Measurements from ENCODE around the gene OCA2.
"Not testable (repeated sequence)": the region's sequence is repeated elsewhere in the genome, so short reads cannot be mapped to it uniquely, and the experiment has no call there.

OCA2 gene

DNA sequence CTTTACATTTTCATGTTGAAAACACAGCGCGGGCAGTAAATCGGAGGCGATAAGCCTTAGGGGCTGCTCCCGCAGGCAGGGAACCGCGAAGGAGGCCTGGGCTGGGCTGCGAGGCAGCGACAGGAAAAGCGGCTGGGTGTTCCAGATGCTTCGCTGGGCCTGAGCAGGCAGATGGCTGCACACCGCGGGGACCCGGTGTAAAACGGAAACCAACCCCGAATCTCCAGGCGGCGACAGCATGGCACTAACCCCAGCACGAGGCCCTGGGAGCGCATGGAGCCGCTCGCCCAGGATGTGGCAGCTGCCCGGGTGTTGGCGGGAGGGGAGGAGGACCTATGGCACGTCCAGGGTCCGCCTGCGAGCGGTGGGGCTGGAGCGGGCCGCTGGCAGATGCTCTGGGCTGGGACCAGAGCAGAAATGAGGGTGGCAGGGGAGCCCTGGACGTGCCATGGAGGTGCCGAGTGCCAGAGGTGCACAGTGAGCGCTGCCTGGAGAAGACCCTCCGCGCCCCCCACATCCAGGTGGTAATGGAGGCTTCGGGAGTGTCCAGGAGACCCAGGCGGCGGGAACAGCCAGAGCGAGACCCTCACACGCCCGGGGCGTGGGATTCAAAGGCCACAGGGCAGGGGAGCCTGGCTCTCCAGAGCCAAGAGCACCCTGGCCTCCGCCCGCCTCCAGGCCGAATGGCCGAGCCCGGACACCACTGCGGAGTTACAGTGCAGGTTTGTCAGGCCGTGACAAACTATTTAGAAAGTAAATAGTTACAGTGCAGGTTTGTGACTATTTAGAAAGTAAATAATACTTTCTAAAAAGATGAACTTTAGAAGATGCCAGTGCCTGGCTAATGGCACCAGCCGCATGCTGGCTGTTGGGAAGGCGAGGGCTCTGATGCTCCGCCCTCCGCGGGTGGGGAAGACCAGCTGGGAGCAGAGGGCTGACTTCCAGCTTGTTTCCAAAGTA is 293.6 kb downstream of the OCA2 start:
- DNase-seq, result no peak

DNA sequence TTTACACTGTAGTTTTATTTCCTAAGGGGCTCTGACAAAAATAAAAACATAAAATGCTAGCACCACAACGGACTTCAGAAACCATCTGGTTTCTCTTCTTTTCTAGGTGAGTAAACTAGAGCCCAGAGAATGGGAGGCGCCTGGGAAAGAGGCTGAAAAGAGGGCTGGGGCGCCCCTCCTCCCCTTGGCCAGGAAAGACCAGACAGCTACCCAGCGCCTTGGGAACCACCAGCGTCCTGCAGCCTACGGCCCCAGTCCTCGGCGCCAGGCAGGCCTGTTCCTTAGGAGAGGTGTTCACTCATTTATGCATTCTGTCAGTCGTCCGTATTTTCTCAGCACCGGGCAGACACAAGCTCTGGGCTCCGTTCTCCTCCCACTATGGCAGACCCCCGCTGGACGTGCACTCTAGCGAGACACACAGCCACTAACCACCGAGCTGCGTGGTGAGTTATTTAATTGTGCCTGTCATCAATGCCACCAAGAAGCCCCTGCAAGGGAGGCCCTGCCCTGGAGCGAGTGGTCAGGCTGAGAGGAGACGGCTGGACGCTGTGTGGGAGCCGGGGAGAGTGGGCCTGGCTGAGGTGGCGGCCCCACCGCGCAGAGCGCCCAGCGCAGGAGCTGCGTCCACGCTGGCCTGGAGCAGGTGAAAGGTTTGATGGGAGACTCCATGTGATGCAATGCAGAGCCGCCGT is 294.4 kb downstream of the OCA2 start:
- DNase-seq, result no peak

DNA sequence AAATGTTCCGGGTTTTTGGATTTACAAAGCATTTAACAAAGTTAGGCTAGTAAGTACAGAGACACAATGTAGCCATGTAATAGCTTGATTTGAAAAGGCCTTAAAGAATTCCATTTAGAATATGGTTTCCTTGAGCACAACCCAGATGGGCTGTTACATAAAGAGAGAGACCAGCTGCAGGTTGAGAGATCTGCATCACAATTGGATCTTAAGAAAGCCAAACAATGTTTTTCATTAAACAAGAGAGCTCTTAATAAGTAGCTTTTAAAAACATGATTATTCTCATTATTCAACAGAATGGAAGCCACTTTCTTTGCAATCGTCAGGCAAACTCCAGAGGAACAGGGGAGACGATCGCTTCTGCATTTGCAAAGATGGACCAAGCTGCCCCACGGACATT is 300.3 kb downstream of the OCA2 start:
- DNase-seq, result no peak

DNA sequence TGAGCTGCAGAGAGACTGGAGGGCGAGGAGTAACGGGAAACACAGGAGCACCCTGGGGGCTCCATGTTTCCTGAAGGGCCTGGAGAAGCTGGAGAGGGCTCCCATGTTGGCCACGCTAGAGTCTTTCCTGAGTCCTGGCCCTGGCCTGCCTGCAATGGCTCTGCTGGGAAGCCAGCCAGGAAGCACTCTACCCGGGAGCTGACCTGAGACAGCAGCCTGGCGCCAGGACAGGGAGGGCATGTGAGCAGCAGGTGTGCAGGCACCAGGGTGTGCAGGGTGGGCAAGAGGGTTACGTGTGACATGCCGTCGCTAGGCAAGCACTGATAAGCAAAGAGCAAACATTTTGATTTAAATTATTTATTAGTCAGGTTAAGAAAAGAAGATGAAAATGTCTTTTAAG is 301.4 kb downstream of the OCA2 start:
- no peak for DNase-seq

DNA sequence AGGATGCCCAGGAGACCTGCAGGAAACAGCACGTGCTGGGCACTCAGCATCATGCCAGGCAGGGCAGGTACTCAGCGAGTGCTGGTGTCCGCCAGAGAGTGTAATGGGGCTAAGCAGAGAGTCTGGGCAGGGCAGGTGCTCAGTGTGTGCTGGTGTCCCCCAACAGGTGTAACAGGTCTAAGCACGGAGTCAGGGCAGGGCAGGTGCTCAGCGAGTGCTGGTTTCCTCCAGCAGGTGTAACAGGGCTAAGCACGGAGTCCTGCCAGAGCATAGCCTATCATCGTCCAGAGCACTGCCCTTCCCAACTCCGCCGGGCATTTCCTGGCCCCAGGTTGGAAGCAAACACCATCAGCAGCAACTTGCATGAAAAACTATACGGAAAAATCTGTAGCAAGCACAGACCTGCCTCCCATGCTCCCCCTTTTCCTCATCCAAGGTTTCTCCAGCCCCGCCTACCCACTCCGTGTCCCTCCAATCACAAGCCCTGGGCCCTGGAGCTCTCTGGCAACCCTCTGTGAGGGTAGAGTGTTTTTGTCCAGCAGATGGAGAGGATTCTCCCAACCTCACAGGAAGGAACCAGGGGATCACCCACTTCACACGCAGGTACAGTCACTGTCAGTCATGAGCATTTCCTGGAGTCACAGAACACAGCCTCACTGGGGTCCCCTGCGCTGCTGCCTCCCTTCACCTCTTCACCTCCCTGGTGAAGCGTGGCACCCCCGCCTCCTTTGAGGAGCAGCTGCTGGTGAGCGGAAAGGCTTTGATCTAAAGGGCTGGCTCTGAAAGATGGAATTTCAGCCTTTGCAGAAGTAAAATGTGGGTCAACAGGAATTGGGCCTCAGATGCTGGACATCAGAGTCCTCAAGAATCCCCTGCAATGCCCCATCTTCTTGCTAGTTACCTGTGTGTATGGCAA is 302.5 kb downstream of the OCA2 start:
- DNase-seq, result no peak

DNA sequence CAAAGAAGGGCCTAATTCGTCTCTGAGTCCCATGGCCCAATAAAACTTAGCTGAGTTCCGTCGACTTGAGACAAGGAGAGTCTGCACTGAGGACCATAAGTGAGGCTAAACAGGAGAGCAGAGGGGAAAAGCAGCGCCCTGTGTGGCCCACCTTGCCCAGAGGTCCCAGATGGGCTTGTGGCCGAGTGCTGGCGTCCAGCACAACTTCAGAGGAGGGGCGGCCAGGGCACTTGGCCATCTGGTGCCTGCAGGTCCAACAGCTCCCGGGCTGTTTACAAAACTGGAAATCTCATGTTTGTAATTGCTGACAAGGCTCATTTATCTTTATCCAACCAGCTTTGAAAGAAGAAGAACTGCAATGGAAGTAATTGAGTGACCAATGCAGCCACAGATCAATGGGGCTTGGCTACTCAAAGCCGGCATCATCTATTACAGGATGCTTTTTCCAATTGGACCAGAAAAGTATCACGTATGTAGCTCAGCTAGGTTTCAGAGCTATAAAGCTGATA is 306.3 kb downstream of the OCA2 start:
- no peak for DNase-seq

DNA sequence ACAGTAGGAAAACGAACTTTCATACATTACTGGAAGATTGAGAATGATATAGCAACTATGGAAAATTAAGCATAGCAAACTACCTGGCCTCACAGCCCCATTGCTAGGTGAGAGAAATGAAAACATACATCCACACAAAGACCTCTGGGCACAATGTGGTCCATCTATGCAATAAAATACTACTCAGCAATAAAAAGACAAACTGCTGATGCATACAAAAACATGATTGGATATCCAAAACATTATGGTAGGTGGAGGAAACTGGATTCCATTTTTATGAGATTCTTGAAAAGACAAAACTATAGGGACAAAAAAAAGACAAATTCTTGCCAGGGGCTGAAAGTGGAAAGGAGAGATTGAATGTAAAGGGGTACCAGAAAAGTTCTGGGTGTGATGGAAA is 308.8 kb downstream of the OCA2 start:
- DNase-seq, result no peak

DNA sequence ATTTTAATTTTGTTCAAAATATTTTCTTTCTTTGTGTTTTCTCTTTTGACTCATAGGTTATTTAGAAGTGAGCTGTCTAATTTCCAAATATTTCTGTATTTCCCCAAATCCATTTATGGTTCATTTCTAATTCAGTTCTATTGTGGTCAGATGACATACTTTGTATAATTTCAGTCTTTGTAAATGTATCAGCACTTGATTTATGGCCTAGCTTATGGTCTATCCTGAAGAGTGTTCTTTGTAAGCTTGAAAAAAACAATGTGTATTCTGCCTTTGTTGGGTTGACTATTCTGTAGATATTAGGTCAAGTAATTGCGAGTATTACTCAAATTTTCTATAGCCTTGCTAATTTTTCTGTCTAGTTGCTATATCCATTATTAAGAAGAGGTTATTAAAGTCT is 311.2 kb downstream of the OCA2 start:
- no peak for DNase-seq

DNA sequence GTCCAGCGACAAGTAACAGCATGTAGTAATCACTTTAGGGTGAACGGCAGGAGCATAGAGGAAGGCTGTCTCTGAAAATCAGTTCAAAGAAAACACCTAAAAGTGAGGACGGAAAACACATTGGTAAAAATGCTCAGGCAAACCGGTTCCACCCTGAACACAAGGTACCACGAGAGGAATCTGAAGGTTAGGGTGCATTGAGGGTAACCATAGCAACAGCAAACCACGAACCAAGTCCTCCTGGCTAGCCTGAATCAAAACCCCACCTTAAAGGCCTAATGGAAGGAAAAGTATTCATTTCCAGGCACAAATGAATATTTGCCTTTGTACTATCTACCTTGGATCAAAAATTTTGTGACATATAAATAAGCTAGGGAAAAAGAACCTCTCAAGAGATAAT is 315.0 kb downstream of the OCA2 start:
- no peak for DNase-seq

DNA sequence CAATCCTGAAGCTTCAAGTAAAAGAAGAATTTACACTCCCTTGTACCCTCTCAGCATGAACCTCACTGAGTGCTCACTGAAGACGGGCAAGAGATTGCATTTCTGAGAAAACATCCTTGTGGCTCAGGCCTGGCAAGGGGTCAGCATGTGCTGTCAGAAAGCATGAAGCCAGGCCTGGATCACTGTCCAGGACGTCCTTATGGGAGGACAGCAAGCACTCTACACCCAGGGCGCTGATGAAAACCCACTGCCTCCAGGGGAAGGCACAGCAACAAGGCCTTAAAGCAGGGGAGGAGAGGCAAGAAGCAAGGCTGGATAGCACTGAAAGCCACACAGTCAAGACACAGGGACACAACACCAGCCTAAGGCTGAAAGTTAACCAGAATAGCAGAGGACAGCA is 315.4 kb downstream of the OCA2 start:
- DNase-seq, result no peak

DNA sequence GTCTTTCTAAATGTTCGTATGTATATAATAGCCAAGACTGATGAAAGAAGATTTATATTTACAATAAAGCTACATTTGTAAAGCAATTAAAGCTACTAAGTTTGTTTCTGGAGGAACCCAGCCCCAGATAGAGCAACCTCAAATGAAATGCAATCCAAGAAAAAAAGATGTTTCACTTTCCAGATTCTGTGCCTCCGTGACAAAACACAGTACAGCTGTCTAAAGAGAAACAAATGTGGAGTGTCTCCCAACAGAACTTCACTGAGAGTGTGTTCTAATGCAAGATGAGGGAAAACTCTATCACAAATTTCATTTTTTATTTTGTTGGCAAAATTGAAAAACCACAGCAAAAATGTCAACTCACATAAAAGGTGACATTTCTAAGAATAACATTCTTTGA is 317.0 kb downstream of the OCA2 start:
- DNase-seq, result no peak

DNA sequence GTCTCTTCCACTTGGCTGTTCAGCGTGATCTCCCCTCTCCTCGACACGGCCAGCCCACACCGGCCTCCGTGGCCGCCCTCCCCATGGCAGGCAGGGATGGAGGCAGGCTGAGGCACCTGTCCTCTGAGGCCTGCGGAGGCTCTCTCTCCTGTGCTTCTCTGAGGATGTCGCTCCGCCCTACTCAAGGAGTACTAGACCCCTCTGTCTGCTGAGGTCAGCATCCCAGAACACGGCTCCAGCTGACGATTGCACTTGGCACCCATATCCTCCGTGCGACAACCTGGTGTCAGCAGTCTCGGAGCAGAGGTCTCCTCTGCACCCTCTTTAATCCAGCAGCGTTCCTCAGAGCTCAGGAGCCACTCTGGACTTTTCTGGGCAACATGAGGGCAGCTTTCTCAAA is 322.6 kb downstream of the OCA2 start:
- DNase-seq, result peak; percentile 42

DNA sequence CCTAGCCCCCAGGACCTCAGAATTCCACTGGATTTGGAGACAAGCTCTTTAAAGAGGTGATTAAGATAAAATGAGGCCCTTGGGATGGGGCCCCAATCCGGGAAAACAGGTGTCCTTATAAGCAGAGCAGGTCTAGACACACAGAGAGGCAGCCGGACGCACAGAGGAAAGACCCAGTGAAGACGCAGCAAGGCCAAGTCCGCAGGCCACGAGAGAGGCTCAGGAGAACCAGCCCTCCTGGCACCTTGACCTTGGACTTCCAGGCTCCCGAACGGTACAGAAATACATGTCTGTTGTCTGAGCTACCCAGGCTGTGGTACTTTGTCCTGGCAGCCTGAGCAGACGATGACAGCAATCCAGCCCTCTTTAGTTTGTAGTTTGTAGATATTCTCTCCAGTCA is 324.5 kb downstream of the OCA2 start:
- no peak for DNase-seq

DNA sequence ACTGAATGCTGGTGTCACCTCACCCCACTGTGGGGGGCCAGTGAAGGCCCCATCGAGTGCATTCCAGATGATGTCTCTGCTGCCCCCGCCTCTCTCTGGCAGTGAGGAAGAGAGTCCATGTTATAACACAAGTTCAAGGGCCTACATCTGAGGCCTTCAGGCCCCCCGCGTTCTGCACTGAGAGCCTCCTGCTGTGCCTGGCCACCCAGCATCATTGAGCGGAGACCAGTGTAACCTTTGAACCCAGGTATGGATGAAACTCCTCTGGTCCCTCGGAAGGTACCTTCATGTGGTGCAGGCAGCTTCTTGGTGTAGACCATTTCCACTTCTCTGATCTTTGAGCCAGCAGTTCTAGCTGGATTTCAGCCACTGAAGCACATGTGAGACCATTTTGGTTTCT is 324.9 kb downstream of the OCA2 start:
- DNase-seq, result no peak

DNA sequence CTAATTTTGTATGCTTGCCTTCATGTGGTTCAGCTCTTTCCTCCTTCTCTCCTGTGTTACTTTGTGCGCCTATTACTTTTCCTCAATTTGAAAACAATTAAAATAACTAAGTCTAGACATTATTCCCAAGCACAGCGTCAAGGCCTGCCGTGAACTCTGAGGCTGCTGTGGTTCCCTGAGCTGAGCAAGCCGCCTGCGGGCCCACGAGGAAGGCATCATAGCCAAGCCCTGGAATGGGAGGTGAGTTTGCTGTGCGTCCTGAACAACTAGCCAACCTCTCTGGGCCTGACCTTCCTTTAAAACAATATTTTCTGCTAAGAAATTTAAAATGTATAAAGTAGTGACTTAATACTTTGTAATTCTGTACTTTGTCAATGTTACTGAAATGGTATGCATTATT is 327.2 kb downstream of the OCA2 start:
- DNase-seq, result peak; percentile 21

DNA sequence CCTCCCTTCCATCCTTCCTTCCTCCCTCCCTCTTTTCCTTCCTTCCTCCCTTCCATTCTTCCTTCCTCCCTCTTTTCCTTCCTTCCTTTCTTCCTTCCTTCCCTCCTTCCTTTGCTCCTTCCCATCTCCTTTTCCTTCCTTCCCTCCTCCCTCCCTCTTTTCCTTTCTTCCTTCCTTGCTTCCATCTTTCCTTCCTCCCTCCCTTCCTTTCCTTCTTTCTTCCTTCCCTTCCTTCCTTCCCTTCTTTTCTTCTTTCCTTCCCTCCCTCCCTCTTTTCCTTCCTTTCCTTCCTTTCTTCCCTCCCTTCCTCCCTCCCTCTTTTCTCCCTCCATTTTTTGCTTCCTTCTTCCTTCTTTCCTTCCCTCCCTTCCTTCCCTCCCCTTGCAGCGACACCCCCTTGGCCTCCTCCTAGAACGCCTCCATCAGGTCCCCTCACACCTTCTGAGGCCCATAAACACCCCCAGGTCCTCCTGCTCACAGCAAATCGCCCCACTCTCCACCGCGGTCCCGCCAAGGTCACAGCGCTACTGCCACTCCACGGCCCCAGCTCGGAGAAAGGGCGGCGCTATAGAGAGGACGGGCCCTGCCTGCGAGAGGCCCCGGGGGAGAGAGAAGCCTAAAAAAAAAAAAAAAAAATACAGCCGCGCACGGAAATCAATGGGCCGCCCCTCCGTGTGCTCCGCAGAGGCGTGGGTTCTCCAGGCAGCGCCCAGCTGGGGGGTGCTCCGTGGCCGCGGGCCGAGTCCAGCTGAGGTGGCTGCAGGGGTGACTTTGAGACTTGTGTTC is 328.2 kb downstream of the OCA2 start:
- DNase-seq, result peak; percentile 21

DNA sequence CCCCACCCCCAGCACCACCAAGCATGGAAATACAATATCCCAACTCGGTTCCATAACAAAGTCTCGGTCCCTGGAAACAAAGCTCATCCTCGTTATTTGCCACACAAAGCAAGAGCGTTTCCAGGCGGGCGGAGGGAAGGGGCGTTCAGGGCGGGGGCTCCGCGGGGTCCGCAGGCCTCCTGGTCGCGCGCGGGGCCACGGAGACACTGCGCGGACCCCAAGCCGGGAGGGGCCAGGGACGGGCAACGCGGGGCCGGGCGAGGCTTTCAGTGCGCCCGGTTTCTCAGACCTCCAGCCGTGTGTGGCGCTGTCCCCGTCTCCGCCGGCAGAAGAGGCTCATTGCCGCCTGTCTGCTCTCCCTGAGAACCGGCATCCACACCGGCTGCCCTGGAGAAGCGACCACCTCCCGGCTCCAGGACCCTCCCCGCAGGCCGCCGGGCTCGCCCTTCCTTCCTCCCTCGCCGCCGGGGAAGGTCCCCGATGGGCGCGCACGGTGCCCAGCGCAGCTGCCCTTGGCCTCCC is 329.0 kb downstream of the OCA2 start:
- DNase-seq, result no peak

DNA sequence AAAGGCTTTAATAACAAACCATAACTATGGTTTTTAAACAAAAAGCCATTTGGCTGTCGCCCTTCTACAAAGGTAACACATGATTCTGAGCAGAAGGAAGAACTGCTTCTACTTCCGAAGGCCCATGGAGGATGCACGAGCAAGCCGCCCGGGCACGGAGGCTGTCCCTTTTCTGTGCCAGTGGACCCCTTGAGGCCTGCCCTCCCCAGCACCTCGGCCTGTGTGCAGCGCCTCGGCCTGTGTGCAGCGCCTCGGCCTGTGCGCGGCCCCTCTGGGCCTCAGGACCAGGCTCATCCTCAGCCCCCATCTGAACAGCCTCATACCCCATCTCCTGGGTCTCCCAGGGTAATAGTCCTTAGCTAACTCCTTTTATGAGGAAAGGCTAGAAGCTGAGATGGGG is 329.5 kb downstream of the OCA2 start:
- no peak for DNase-seq

DNA sequence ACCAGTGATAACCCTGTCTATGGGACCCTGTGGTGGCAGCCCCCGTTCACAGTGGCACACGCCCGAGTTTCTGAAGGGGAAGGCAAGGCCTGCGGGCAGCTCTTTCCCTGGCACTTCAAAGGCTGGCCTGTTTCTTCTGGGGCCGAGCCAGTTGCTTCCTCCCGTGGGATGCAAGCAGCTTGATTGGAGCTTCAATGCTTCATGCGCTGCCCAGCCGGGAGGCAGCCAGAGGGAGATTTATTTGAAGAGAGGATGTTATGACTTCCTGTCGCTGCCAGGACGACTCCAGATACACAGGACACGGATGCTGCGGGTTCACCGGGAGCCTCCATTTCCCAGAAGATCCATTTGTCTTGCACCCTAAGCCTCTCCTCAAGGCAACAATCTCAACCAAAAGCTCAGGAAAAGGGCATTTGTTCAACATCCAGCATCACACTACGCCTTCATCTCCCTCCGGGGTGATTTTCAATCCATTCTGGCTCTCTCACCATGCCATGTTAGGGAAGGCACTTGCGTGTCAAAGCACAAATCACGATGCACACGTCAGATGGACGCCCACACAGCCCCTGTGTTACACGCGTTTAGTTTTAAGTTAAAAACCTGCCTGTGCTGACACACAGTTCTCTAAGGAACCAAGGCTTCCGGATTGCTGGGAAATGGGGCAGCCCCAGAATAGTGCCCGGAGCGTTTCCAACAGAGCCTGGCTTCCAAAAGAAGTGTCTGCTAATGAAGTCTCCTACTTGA is 330.2 kb downstream of the OCA2 start:
- no peak for DNase-seq

DNA sequence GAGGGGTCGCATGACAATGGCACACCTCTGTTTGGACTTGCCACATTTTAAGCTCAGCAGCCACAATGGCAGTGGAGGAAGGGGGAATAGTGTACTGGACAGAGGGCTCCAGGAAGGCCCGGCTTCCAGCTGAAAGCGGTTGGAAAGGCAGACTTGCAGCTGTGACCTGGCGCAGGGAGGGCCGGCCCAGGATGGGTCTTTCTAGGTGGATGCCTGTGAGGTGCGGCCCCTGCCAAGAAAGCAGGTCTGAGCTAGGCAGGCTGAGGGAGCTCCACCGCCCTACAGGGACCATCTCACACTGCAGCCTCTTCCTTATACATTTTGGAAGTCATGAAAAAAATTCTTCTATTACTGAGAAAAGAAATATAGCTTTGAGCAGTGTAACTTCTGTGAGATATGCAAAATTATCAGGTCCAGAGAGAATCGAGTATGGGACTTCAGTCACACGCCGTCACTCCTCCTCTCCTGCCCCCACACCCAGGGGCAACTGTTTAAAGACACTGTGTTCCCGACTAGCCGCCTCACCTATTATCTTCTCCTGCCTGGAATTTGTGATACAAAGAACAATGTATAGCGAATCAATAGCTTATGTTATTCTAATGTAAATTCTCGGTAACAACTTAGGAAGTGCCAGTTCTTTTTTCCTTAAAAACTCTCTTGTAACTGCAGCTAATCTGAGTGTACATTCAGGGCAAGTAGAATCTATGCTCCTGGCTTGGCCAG is 331.0 kb downstream of the OCA2 start:
- DNase-seq, result no peak

DNA sequence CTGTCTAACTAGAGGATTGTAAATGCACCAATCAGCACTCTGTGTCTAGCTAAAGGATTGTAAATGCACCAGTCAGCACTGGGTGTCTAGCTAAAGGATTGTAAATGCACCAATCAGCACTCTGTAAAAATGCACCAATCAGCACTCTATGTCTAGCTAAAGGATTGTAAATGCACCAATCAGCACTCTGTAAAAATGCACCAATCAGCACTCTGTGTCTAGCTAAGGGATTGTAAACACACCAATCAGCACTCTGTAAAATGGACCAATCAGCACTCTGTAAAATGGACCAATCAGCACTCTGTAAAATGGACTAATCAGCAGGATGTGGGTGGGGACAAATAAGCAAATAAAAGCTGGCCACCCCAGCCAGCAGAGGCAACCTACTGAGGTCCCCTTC is 331.7 kb downstream of the OCA2 start:
- not testable (repeated sequence) for DNase-seq

Data from islet precursor cell (in vitro differentiated cells).